Measurements from ENCODE around the gene SEPTIN7.

DNA sequence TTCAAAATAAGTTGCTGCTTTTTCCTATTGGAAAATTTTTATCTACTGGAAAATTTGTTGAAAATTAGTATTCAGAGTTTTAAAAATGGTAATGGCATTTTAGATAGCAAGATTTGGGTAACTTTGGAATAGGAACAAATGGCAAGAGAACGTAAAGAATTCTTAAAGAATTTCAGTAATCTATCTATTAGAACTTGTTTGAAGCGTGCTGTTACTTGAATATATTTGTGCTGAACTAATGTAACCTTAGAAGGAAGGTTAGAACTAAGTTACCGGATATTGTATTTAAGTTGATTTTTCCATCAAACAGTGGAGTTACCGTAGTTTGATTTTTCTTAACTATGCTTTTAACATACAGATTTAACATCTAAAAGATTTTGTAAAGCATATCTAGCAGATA is 25.9 kb downstream of the SEPTIN7 start:
- TF ChIP-seq, protein P1, sequence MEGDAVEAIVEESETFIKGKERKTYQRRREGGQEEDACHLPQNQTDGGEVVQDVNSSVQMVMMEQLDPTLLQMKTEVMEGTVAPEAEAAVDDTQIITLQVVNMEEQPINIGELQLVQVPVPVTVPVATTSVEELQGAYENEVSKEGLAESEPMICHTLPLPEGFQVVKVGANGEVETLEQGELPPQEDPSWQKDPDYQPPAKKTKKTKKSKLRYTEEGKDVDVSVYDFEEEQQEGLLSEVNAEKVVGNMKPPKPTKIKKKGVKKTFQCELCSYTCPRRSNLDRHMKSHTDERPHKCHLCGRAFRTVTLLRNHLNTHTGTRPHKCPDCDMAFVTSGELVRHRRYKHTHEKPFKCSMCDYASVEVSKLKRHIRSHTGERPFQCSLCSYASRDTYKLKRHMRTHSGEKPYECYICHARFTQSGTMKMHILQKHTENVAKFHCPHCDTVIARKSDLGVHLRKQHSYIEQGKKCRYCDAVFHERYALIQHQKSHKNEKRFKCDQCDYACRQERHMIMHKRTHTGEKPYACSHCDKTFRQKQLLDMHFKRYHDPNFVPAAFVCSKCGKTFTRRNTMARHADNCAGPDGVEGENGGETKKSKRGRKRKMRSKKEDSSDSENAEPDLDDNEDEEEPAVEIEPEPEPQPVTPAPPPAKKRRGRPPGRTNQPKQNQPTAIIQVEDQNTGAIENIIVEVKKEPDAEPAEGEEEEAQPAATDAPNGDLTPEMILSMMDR (conservative IDR thresholded peaks at IDR 0.05; ENCODE audit: low read length): no peak
- TF ChIP-seq EZH2phosphoT487 (IDR thresholded peaks at IDR 0.05; ENCODE audit: borderline replicate concordance, low read depth, low read length): no peak
